ENCODE measurements around the gene GPR142. TPM values are rescaled to one million over a fixed set of nuclear protein-coding genes. Genes with fewer than 3 reads are reported as not detected.

Gene GPR142
- under 1 TPM in 3 of 4 donors, not detected in 1; 0.16 to 0.63 (median 0.40) TPM for polyA plus RNA-seq (ENCODE audit: insufficient read length in 4 of 4)

GRCh38 chr17:74367206-74367605, at the start of gene GPR142:
GPR142 (plus strand) TSS chr17:74367506; CDS start chr17:74369541, 2,035 bp downstream.
- DNase-seq (ENCODE audit: low read depth in 4 of 4, low spot score in 3 of 4): no peak

- no peak for DNase-seq (ENCODE audit: low read depth in 4 of 4, low spot score in 3 of 4)
Observed at GRCh38 chr17:74318391-74318790, 48.9 kb upstream of the GPR142 start.

GRCh38 chr17:74324521-74324920, 42.8 kb upstream of the GPR142 start:
- no peak for DNase-seq (ENCODE audit: low read depth in 4 of 4, low spot score in 3 of 4)

GRCh38 chr17:74325376-74325742, 41.9 kb upstream of the GPR142 start:
- DNase-seq (ENCODE audit: low read depth in 4 of 4, low spot score in 3 of 4): no peak

- peak in 1 of 4 donors; percentile 10 for DNase-seq (ENCODE audit: low read depth in 4 of 4, low spot score in 3 of 4)
Observed at GRCh38 chr17:74325743-74326379, 41.4 kb upstream of the GPR142 start, which contains the start of gene KIF19. KIF19 (plus strand) TSS chr17:74326226; CDS start chr17:74326350, 124 bp downstream.

GRCh38 chr17:74326506-74326905, 40.8 kb upstream of the GPR142 start:
- no peak for DNase-seq (ENCODE audit: low read depth in 4 of 4, low spot score in 3 of 4)

- no peak for DNase-seq (ENCODE audit: low read depth in 4 of 4, low spot score in 3 of 4)
Observed at GRCh38 chr17:74328487-74328886, 38.8 kb upstream of the GPR142 start.

- DNase-seq (ENCODE audit: low read depth in 4 of 4, low spot score in 3 of 4): no peak
Observed at GRCh38 chr17:74329378-74329777, 37.9 kb upstream of the GPR142 start.

- no peak for DNase-seq (ENCODE audit: low read depth in 4 of 4, low spot score in 3 of 4)
Observed at GRCh38 chr17:74330446-74330845, 36.9 kb upstream of the GPR142 start.

- DNase-seq (ENCODE audit: low read depth in 4 of 4, low spot score in 3 of 4): no peak
Observed at GRCh38 chr17:74332017-74332650, 35.2 kb upstream of the GPR142 start.

- DNase-seq (ENCODE audit: low read depth in 4 of 4, low spot score in 3 of 4): no peak
Observed at GRCh38 chr17:74332763-74333283, 34.5 kb upstream of the GPR142 start.

GRCh38 chr17:74334393-74335039, 32.8 kb upstream of the GPR142 start:
- no peak for DNase-seq (ENCODE audit: low read depth in 4 of 4, low spot score in 3 of 4)

- no peak for DNase-seq (ENCODE audit: low read depth in 4 of 4, low spot score in 3 of 4)
Observed at GRCh38 chr17:74335529-74336062, 31.7 kb upstream of the GPR142 start.

GRCh38 chr17:74336307-74336706, 31.0 kb upstream of the GPR142 start:
- DNase-seq (ENCODE audit: low read depth in 4 of 4, low spot score in 3 of 4): no peak

GRCh38 chr17:74337834-74338500, 29.3 kb upstream of the GPR142 start:
- DNase-seq (ENCODE audit: low read depth in 4 of 4, low spot score in 3 of 4): no peak

GRCh38 chr17:74339537-74340195, 27.6 kb upstream of the GPR142 start:
- no peak for DNase-seq (ENCODE audit: low read depth in 4 of 4, low spot score in 3 of 4)

- DNase-seq (ENCODE audit: low read depth in 4 of 4, low spot score in 3 of 4): no peak
Observed at GRCh38 chr17:74340470-74341023, 26.8 kb upstream of the GPR142 start.

- DNase-seq (ENCODE audit: low read depth in 4 of 4, low spot score in 3 of 4): no peak
Observed at GRCh38 chr17:74342224-74342623, 25.1 kb upstream of the GPR142 start.

GRCh38 chr17:74343121-74343520, 24.2 kb upstream of the GPR142 start:
- no peak for DNase-seq (ENCODE audit: low read depth in 4 of 4, low spot score in 3 of 4)

All from left renal pelvis (tissue), 4 donors.